ENCODE data around the gene AHDC1.
"Not testable (repeated sequence)": the region's sequence is repeated elsewhere in the genome, so short reads cannot be mapped to it uniquely, and the experiment has no call there.

AHDC1 gene

GRCh38 chr1:27633298-27633610 is 29.3 kb upstream of the AHDC1 start:
- TF ChIP-seq CTCF (IDR thresholded peaks at IDR 0.05; ENCODE audit: low read depth, low read length), result no peak
- DNase-seq (ENCODE audit: extremely low read depth, low read depth), result no peak

GRCh38 chr1:27632387-27633297 is 28.7 kb upstream of the AHDC1 start:
- no peak for TF ChIP-seq CTCF (IDR thresholded peaks at IDR 0.05; ENCODE audit: low read depth, low read length)
- DNase-seq (ENCODE audit: extremely low read depth, low read depth), result no peak

GRCh38 chr1:27630859-27631491 is 27.0 kb upstream of the AHDC1 start:
- TF ChIP-seq CTCF (IDR thresholded peaks at IDR 0.05; ENCODE audit: low read depth, low read length), result no peak
- no peak for DNase-seq (ENCODE audit: extremely low read depth, low read depth)

- no peak for DNase-seq (ENCODE audit: extremely low read depth, low read depth)
- TF ChIP-seq CTCF (IDR thresholded peaks at IDR 0.05; ENCODE audit: low read depth, low read length), result no peak
These were observed 24.8 kb upstream of the AHDC1 start for GRCh38 chr1:27628712-27629111.

GRCh38 chr1:27627733-27628132 is 23.8 kb upstream of the AHDC1 start:
- DNase-seq (ENCODE audit: extremely low read depth, low read depth), result not testable (repeated sequence)

GRCh38 chr1:27627061-27627460 is 23.1 kb upstream of the AHDC1 start:
- no peak for TF ChIP-seq CTCF (IDR thresholded peaks at IDR 0.05; ENCODE audit: low read depth, low read length)
- no peak for DNase-seq (ENCODE audit: extremely low read depth, low read depth)

GRCh38 chr1:27626031-27626935 is 22.3 kb upstream of the AHDC1 start:
- no peak for TF ChIP-seq CTCF (IDR thresholded peaks at IDR 0.05; ENCODE audit: low read depth, low read length)

More at GRCh38 chr1:27626031-27626935, 22.3 kb upstream of the AHDC1 start:
- no peak for DNase-seq (ENCODE audit: extremely low read depth, low read depth)

All from AG09319 (cell line).